WTC11 (cell line): ENCODE data around the gene POLE3. TPM values are rescaled to one million over a fixed set of nuclear protein-coding genes. Genes with fewer than 3 reads are reported as not detected.

Experiments
- ATAC-seq: fragments of 200-7000 bp; cut with Tn5 transposase; 2 replicates; pipeline ENCODE4 v1.10.0; 2021; ENCODE audit warnings: mild to moderate bottlenecking, moderate library complexity
- CTCF ChIA-PET: fragments of 300-600 bp; sonication (Branson Sonifier 250); formaldehyde crosslinking; loops from one replicate; lab custom pipeline; 2021; ENCODE audit warnings: antibody characterized with exemption; lab: Charles Lee
- POLR2A ChIA-PET: fragments of 350-600 bp; sonication (Branson Sonifier 250); formaldehyde crosslinking; loops from one replicate; lab custom pipeline; 2021; ENCODE audit warnings: antibody characterized with exemption; lab: Charles Lee
- DNase-seq: peaks from one replicate; pipeline ENCODE4 v3.0.0; 2021; ENCODE audit warnings: low spot score
- H3K27ac Mint-ChIP-seq: 2 replicates; pipeline ENCODE4 v1.8.0; 2021; ENCODE audit warnings: mixed read lengths
- H3K27me3 Mint-ChIP-seq: 2 replicates; pipeline ENCODE4 v1.8.0; 2021; ENCODE audit warnings: low read depth, mild to moderate bottlenecking, moderate library complexity, mixed read lengths
- H3K36me3 Mint-ChIP-seq: 2 replicates; pipeline ENCODE4 v1.8.0; 2021; ENCODE audit warnings: mixed read lengths
- H3K4me1 Mint-ChIP-seq: 2 replicates; pipeline ENCODE4 v1.8.0; 2022; ENCODE audit warnings: mixed read lengths
- H3K4me3 Mint-ChIP-seq: 2 replicates; pipeline ENCODE4 v1.8.0; 2021; ENCODE audit warnings: mild to moderate bottlenecking, moderate library complexity, mixed read lengths
- H3K9me3 Mint-ChIP-seq: 2 replicates; pipeline ENCODE4 v1.8.0; 2021; ENCODE audit warnings: mixed read lengths
- CDX4 ChIP-seq: fragments of 250-450 bp; sonication (Bioruptor Pico); IDR thresholded peaks from 2 replicates; pipeline ENCODE4 v1.9.0; 2021; ENCODE audit warnings: moderate library complexity, mild to moderate bottlenecking, inconsistent platforms, borderline replicate concordance
- JAZF1 ChIP-seq: fragments of 250-450 bp; sonication (Bioruptor Pico); IDR thresholded peaks from 2 replicates; pipeline ENCODE4 v1.9.0; 2021; ENCODE audit warnings: moderate library complexity, mild to moderate bottlenecking, inconsistent platforms
- MLX ChIP-seq: sonication (generic); formaldehyde crosslinking; IDR thresholded peaks from 2 replicates; pipeline ENCODE4 v1.8.1; 2023; ENCODE audit warnings: mild to moderate bottlenecking, missing genetic modification reagents, moderate library complexity
- MYBL2 ChIP-seq: sonication (generic); formaldehyde crosslinking; IDR thresholded peaks from 2 replicates; pipeline ENCODE4 v1.8.1; 2023; ENCODE audit warnings: mild to moderate bottlenecking, moderate library complexity, missing genetic modification reagents
- PRDM15 ChIP-seq: sonication (generic); formaldehyde crosslinking; IDR thresholded peaks from 2 replicates; pipeline ENCODE4 v1.8.0; 2022; ENCODE audit warnings: missing genetic modification reagents
- RELA ChIP-seq: sonication (generic); formaldehyde crosslinking; IDR thresholded peaks from 2 replicates; pipeline ENCODE4 v1.8.1; 2022; ENCODE audit warnings: missing genetic modification reagents, mild to moderate bottlenecking, borderline replicate concordance
- SP1 ChIP-seq: sonication (generic); formaldehyde crosslinking; conservative IDR thresholded peaks from 2 replicates; pipeline ENCODE4 v1.8.1; 2022; ENCODE audit warnings: missing genetic modification reagents
- TCF7 ChIP-seq: sonication (generic); formaldehyde crosslinking; IDR thresholded peaks from 2 replicates; pipeline ENCODE4 v1.8.0; 2022; ENCODE audit warnings: mild to moderate bottlenecking, low read depth, missing genetic modification reagents, moderate library complexity
- USF2 ChIP-seq: sonication (generic); formaldehyde crosslinking; IDR thresholded peaks from 2 replicates; pipeline ENCODE4 v1.8.1; 2023; ENCODE audit warnings: mild to moderate bottlenecking, missing genetic modification reagents, moderate library complexity
- ZBTB21 ChIP-seq: sonication (generic); formaldehyde crosslinking; IDR thresholded peaks from 2 replicates; pipeline ENCODE4 v1.8.1; 2023; ENCODE audit warnings: mild to moderate bottlenecking, missing genetic modification reagents, borderline replicate concordance
- ZNF219 ChIP-seq: sonication (generic); formaldehyde crosslinking; IDR thresholded peaks from 2 replicates; pipeline ENCODE4 v1.8.0; 2023; ENCODE audit warnings: missing genetic modification reagents, mild to moderate bottlenecking, borderline replicate concordance
- ZNF232 ChIP-seq: sonication (generic); formaldehyde crosslinking; IDR thresholded peaks from 2 replicates; pipeline ENCODE4 v1.8.0; 2022; ENCODE audit warnings: mild to moderate bottlenecking, missing genetic modification reagents
- total RNA-seq: library from RNA; stranded (reverse); gene quantifications from 3 replicates; pipeline ENCODE4 v1.2.3, GENCODE V29; 2021
- TF ChIP-seq, protein P1 (sequence below): fragments of 250-450 bp; sonication (Bioruptor Pico); IDR thresholded peaks from 2 replicates; pipeline ENCODE4 v1.9.0; 2021; ENCODE audit warnings: mild to moderate bottlenecking
- TF ChIP-seq, protein P2 (sequence below): sonication (generic); formaldehyde crosslinking; conservative IDR thresholded peaks from 2 replicates; pipeline ENCODE4 v1.8.1; 2022; ENCODE audit warnings: mild to moderate bottlenecking, missing genetic modification reagents
- TF ChIP-seq, protein P3 (sequence below): sonication (generic); formaldehyde crosslinking; conservative IDR thresholded peaks from 2 replicates; pipeline ENCODE4 v1.8.1; 2023; ENCODE audit warnings: mild to moderate bottlenecking, low read depth, missing genetic modification reagents, moderate library complexity

The POLE3 gene
- total RNA-seq, 1 experiment from 2014 or later = 43.6 TPM

GRCh38 chr9:113361304-113362018 is 49.0 kb downstream of the POLE3 start:
- CTCF ChIA-PET = interaction anchor here (0.7 kb wide), 1 partner anchor 15 kb away, joined by 3 read pairs; the partner anchor contains the start of gene HDHD3
- Mint-ChIP-seq H3K4me1 (peaks cover 12% of the 10 kb centered on the region), H3K4me3 (no peak overlapping the region), H3K36me3 (no peaks in the 10 kb centered on the region), H3K9me3 (no peaks in the 10 kb centered on the region), H3K27me3 (no peaks in the 10 kb centered on the region), H3K27ac (no peak overlapping the region)
- no peak for DNase-seq
- no peak for ATAC-seq
- TF ChIP-seq MLX (CRISPR knock-in tag) (no peak), JAZF1 (CRISPR knock-in tag) (no peak), ZNF232 (CRISPR knock-in tag) (no peak), USF2 (no peak), ZBTB21 (CRISPR knock-in tag) (no peak), MYBL2 (CRISPR knock-in tag) (no peak), SP1 (CRISPR knock-in tag) (no peak), CDX4 (CRISPR knock-in tag) (no peak), ZNF219 (CRISPR knock-in tag) (no peak), TCF7 (no peak)
- TF ChIP-seq, protein P1, sequence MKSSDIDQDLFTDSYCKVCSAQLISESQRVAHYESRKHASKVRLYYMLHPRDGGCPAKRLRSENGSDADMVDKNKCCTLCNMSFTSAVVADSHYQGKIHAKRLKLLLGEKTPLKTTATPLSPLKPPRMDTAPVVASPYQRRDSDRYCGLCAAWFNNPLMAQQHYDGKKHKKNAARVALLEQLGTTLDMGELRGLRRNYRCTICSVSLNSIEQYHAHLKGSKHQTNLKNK = no peak
- TF ChIP-seq, protein P2, sequence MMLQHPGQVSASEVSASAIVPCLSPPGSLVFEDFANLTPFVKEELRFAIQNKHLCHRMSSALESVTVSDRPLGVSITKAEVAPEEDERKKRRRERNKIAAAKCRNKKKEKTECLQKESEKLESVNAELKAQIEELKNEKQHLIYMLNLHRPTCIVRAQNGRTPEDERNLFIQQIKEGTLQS (CRISPR knock-in tag) = no peak
- TF ChIP-seq, protein P3, sequence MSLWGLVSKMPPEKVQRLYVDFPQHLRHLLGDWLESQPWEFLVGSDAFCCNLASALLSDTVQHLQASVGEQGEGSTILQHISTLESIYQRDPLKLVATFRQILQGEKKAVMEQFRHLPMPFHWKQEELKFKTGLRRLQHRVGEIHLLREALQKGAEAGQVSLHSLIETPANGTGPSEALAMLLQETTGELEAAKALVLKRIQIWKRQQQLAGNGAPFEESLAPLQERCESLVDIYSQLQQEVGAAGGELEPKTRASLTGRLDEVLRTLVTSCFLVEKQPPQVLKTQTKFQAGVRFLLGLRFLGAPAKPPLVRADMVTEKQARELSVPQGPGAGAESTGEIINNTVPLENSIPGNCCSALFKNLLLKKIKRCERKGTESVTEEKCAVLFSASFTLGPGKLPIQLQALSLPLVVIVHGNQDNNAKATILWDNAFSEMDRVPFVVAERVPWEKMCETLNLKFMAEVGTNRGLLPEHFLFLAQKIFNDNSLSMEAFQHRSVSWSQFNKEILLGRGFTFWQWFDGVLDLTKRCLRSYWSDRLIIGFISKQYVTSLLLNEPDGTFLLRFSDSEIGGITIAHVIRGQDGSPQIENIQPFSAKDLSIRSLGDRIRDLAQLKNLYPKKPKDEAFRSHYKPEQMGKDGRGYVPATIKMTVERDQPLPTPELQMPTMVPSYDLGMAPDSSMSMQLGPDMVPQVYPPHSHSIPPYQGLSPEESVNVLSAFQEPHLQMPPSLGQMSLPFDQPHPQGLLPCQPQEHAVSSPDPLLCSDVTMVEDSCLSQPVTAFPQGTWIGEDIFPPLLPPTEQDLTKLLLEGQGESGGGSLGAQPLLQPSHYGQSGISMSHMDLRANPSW (CRISPR knock-in tag) = no peak
- POLR2A ChIA-PET = no interaction called here

DNA sequence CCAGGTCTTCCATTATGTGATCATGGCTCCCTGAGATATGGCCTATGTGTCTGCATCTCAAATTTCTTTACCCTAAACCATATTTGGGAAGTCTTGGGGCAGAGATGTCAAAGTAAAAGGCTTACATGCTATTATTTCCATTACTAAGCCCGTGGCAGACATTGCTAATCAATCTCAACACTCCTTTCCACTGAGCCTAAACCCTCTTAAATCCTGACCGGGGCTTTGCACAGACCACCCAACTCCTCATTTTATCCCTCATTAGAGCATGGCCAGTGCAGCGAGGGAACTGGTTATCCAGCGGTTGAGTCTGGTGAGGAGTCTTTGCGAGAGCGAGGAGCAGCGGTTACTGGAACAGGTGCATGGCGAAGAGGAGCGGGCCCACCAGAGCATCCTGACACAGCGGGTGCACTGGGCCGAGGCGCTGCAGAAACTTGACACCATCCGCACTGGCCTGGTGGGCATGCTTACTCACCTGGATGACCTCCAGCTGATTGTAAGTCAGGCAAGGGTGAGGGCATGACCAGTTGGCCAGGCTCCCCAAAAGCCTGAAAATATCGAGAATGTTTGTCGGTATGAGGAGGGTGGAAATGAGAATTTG is 50.1 kb downstream of the POLE3 start:
- TF ChIP-seq PRDM15 (CRISPR knock-in tag) (peak; percentile 56; the same call in 1 of the 2 replicates), JAZF1 (CRISPR knock-in tag) (no peak), RELA (no peak)
- TF ChIP-seq, all 79 proteins: peak for 1
- DNase-seq (peak; percentile 37), ATAC-seq (peak; percentile 82)
- Mint-ChIP-seq H3K36me3 (no peaks in the 10 kb centered on the region), H3K27ac (no peak overlapping the region), H3K27me3 (no peaks in the 10 kb centered on the region), H3K4me3 (no peak overlapping the region), H3K9me3 (no peaks in the 10 kb centered on the region), H3K4me1 (peaks cover 12% of the 10 kb centered on the region)
- ChIA-PET POLR2A (no interaction called here), CTCF (no interaction called here)
